ENCODE results near the gene MYL7.

MYL7 gene

DNA sequence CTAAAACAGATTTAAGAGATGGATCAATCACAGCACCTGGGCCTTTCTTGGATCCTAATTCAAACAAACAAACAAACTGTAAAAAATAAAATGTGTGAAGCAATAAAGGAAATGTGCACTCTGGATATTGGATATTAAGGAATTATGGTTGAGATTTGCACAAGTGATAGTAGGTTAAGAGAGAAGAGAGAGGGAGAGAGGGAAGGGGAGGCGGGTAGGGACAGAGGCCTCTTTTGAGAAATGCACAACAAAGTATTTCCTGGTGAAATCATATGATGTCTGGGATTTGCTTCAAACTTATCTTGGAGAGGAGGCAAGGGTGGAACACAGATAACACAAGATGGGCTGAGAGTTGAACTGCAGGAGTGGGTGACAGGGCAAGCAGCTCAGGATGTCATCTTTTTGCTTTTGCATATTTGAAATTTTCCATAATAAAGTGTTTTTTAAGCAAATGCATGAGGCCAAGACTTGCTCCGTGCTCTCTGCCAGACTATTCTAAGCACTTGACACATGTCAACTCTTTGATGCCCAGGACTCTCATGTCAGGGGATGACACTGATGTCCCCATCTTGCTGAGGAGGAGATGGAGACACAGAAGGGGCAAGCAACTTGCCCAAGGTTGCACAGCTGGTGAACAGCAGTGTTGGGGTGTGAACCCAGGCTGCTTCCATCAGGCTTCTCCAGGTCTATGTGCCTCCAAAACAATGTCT lies 46.1 kb downstream of the MYL7 start:
- no peak overlapping the region for H3K4me3 ChIP-seq (ENCODE audit: low read depth, low read length)
- TF ChIP-seq, protein P1, sequence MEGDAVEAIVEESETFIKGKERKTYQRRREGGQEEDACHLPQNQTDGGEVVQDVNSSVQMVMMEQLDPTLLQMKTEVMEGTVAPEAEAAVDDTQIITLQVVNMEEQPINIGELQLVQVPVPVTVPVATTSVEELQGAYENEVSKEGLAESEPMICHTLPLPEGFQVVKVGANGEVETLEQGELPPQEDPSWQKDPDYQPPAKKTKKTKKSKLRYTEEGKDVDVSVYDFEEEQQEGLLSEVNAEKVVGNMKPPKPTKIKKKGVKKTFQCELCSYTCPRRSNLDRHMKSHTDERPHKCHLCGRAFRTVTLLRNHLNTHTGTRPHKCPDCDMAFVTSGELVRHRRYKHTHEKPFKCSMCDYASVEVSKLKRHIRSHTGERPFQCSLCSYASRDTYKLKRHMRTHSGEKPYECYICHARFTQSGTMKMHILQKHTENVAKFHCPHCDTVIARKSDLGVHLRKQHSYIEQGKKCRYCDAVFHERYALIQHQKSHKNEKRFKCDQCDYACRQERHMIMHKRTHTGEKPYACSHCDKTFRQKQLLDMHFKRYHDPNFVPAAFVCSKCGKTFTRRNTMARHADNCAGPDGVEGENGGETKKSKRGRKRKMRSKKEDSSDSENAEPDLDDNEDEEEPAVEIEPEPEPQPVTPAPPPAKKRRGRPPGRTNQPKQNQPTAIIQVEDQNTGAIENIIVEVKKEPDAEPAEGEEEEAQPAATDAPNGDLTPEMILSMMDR (IDR thresholded peaks at IDR 0.05; ENCODE audit: low read depth, low read length, missing control alignments), result no peak
- DNase-seq (ENCODE audit: low read depth), result no peak

DNA sequence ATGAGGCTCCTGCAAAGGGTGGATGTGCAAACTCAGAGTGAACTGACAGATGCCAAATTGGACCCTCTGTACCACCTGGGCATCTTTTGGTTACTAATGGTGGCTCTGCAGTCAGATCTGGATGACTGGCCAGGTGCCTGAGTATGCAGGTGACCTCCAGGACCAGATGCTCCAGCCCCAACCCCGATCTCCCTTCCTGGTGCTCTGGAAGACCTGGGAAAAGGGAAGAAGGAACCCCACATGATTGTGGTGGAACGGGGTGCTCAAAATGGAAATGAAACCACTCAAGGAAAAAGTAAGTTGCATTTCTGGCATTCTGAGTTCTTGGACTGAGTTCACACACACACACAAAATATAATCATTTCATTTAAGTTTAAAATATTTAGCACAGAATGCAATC lies 46.8 kb downstream of the MYL7 start:
- TF ChIP-seq, protein P1 (IDR thresholded peaks at IDR 0.05; ENCODE audit: low read depth, low read length, missing control alignments), result no peak
- no peak overlapping the region for H3K4me3 ChIP-seq (ENCODE audit: low read depth, low read length)
- DNase-seq (ENCODE audit: low read depth), result no peak

DNA sequence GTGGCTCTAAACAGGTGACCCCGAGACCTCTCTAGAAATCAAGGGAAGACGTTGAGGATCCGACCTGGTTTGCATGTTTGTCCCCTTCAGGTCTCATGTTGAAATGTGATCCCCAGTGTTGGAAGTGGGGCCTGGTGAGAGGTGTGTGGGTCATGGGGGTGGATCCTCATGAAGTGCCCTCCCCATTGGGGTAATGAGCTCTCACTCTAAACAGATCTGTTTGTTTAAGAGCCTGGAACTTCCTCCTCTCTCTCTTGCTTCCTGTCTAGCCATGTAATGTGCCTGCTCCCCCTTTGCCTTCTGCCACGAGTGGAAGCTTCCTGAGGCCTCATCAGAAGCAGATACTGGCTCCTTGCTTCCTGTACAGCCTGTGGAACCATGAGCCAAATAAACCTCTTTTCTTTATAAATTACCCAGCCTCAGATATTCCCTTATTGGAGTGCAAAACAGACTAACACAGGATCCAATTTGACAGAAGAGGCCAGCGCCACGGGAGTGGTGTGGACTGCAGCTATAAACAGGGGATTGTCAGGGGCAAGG lies 48.0 kb downstream of the MYL7 start:
- no peak overlapping the region for H3K4me3 ChIP-seq (ENCODE audit: low read depth, low read length)
- TF ChIP-seq, protein P1 (IDR thresholded peaks at IDR 0.05; ENCODE audit: low read depth, low read length, missing control alignments), result no peak
- DNase-seq (ENCODE audit: low read depth), result no peak
